GM23338 (cell line): ENCODE measurements around the gene RIIAD1. TPM values are rescaled to one million over a fixed set of nuclear protein-coding genes. Genes with fewer than 3 reads are reported as not detected.
A peak's percentile ranks its signal among the peaks of the same experiment; 100 is the strongest.

Source experiments
- ATAC-seq: fragments of 200-7000 bp; cut with Tn5 transposase; 3 replicates; pipeline ENCODE4 v1.9.1; 2020
- DNase-seq: peaks from one replicate; pipeline ENCODE4 v3.0.0-alpha.2; 2015; ENCODE audit warnings: low spot score
- H2AFZ ChIP-seq: fragments of 200-600 bp; sonication (generic); 2 replicates; pipeline ENCODE4 v1.8.0; 2016; ENCODE audit warnings: antibody characterized with exemption, mild to moderate bottlenecking, moderate library complexity
- H3F3A ChIP-seq: fragments of 200-600 bp; sonication (generic); replicated peaks from 2 replicates; pipeline ENCODE4 v1.8.0; 2017; ENCODE audit warnings: antibody characterized with exemption, mixed run types, low read depth
- H3K27ac ChIP-seq: fragments of 200-600 bp; sonication (generic); 2 replicates; pipeline ENCODE4 v1.6.1; 2016; ENCODE audit warnings: low read depth
- H3K27me3 ChIP-seq: fragments of 200-600 bp; sonication (generic); 2 replicates; pipeline ENCODE4 v1.8.0; 2016; ENCODE audit warnings: mild to moderate bottlenecking, mixed run types, moderate library complexity; ENCODE audit not compliant: insufficient read depth
- H3K36me3 ChIP-seq: fragments of 200-600 bp; sonication (generic); 2 replicates; pipeline ENCODE4 v1.8.0; 2016; ENCODE audit warnings: mild to moderate bottlenecking; ENCODE audit not compliant: insufficient read depth
- H3K4me1 ChIP-seq: fragments of 200-600 bp; sonication (generic); 2 replicates; pipeline ENCODE4 v1.8.0; 2016; ENCODE audit warnings: mild to moderate bottlenecking, moderate library complexity; ENCODE audit not compliant: insufficient read depth
- H3K4me2 ChIP-seq: fragments of 200-600 bp; sonication (generic); 2 replicates; pipeline ENCODE4 v1.7.1; 2017; ENCODE audit warnings: mixed run types
- H3K4me3 ChIP-seq: fragments of 200-600 bp; sonication (generic); 2 replicates; pipeline ENCODE4 v1.6.1; 2016; ENCODE audit warnings: mixed run types
- H3K79me2 ChIP-seq: fragments of 200-600 bp; sonication (generic); replicated peaks from 2 replicates; pipeline ENCODE4 v1.8.0; 2017; ENCODE audit warnings: mild to moderate bottlenecking; ENCODE audit not compliant: insufficient read depth
- H3K9me2 ChIP-seq: fragments of 200-600 bp; sonication (generic); 2 replicates; pipeline ENCODE4 v1.8.0; 2017; ENCODE audit not compliant: insufficient read depth
- H4K20me1 ChIP-seq: fragments of 200-600 bp; sonication (generic); replicated peaks from 2 replicates; pipeline ENCODE4 v1.8.0; 2017; ENCODE audit warnings: mild to moderate bottlenecking; ENCODE audit not compliant: insufficient read depth
- H3K27ac Mint-ChIP-seq: 2 replicates; pipeline ENCODE4 v1.8.0; 2020; ENCODE audit warnings: inconsistent platforms, mild to moderate bottlenecking, moderate library complexity, mixed read lengths
- H3K27me3 Mint-ChIP-seq: 3 replicates; pipeline ENCODE4 v1.8.0; 2022; ENCODE audit warnings: low read depth, mild to moderate bottlenecking, moderate library complexity, mixed read lengths, inconsistent platforms; ENCODE audit not compliant: insufficient read depth, poor library complexity
- H3K36me3 Mint-ChIP-seq: 3 replicates; pipeline ENCODE4 v1.8.0; 2021; ENCODE audit warnings: low read depth, mild to moderate bottlenecking, inconsistent platforms, moderate library complexity, mixed read lengths
- H3K4me1 Mint-ChIP-seq: 3 replicates; pipeline ENCODE4 v1.8.0; 2020; ENCODE audit warnings: mild to moderate bottlenecking, inconsistent platforms, mixed read lengths
- H3K4me3 Mint-ChIP-seq: 3 replicates; pipeline ENCODE4 v1.8.0; 2021; ENCODE audit warnings: moderate library complexity, mild to moderate bottlenecking, inconsistent platforms, mixed read lengths
- H3K9me3 Mint-ChIP-seq: 3 replicates; pipeline ENCODE4 v1.8.0; 2020; ENCODE audit warnings: moderate library complexity, mild to moderate bottlenecking, inconsistent platforms, mixed read lengths
- CREB1 ChIP-seq: fragments of 250-450 bp; sonication (Bioruptor Pico); IDR thresholded peaks from 2 replicates; pipeline ENCODE4 v1.5.0; 2020; ENCODE audit warnings: low read depth, mild to moderate bottlenecking, moderate library complexity
- CTCF ChIP-seq, 2 experiments: fragments of 200-600 bp in 1 of 2; sonication (generic) in 1 of 2; conservative IDR thresholded peaks; 2 replicates each; pipeline versions ENCODE4 v1.5.1 to v1.6.1; 2016 to 2017; ENCODE audit warnings: antibody characterized with exemption in 2 of 2, low read depth in 2 of 2, mild to moderate bottlenecking in 2 of 2, moderate library complexity in 1 of 2
- ETS1 ChIP-seq: IDR thresholded peaks from 2 replicates; pipeline ENCODE4 v1.6.1; 2016; ENCODE audit warnings: antibody characterized with exemption
- EZH2 ChIP-seq: fragments of 200-600 bp; sonication (generic); IDR thresholded peaks from one replicate; pipeline ENCODE4 v1.8.0; 2017; ENCODE audit warnings: antibody characterized with exemption, mild to moderate bottlenecking, low read depth; ENCODE audit not compliant: unreplicated experiment
- EZH2phosphoT487 ChIP-seq: fragments of 200-600 bp; sonication (generic); IDR thresholded peaks from one replicate; pipeline ENCODE4 v1.8.1; 2018; ENCODE audit warnings: antibody characterized with exemption; ENCODE audit not compliant: unreplicated experiment
- JUNB ChIP-seq: IDR thresholded peaks from one replicate; pipeline ENCODE4 v1.6.1; 2016; ENCODE audit warnings: antibody characterized with exemption; ENCODE audit not compliant: unreplicated experiment
- NANOG ChIP-seq: IDR thresholded peaks from 2 replicates; pipeline ENCODE4 v1.6.1; 2016; ENCODE audit warnings: antibody characterized with exemption, borderline replicate concordance
- REST ChIP-seq: IDR thresholded peaks from one replicate; pipeline ENCODE4 v1.6.1; 2018; ENCODE audit warnings: antibody characterized with exemption; ENCODE audit not compliant: unreplicated experiment
- ZNF114 ChIP-seq: fragments of 250-450 bp; sonication (Bioruptor Pico); IDR thresholded peaks from 2 replicates; pipeline ENCODE4 v1.5.0; 2020; ENCODE audit warnings: mild to moderate bottlenecking, moderate library complexity
- polyA plus RNA-seq: library from polyadenylated mRNA; unstranded; fragments of >200 nt; fragmentation: Nextera tagmentation; extraction: Ambion mirVana; gene quantifications from 2 replicates; pipeline ENCODE4 v1.2.1, GENCODE V29; 2016
- total RNA-seq: library from RNA; depleted of rRNA; stranded (reverse); fragments of >200 nt; shearing (Covaris generic); gene quantifications from 2 replicates; pipeline ENCODE4 v1.2.3, GENCODE V29; 2014

RIIAD1 gene
- total and polyA plus RNA-seq, 2 experiments from 2014 or later, result not detected

DNA sequence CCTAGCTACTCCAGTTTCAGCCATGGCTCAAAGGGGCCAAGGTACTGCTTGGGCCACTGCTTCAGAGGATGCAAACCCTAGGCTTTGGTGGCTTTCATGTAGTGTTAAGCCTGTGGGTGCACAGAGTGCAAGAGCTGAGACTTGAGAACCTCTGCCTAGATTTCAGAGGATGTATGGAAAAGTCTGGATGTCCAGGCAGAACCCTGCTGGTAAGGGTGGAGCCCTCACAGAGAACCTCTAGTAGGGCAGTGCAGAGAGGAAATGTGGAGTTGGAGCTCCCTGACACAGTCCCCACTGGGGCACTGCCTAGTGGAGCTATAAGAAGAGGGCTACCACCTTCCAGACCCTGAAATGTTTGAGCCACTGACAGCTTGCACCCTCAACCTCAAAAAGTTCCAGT lies 16.2 kb downstream of the RIIAD1 start:
- peaks cover 5% of the 10 kb centered on the region; the same call in 1 of the 2 replicates for H3K36me3 ChIP-seq
- Mint-ChIP-seq H3K27ac (no peak overlapping the region), H3K9me3 (peaks cover 31% of the 10 kb centered on the region), H3K4me1 (peaks cover 9% of the 10 kb centered on the region; the same call in 2 of the 3 replicates), H3K27me3 (peaks cover 12% of the 10 kb centered on the region), H3K36me3 (peaks cover 15% of the 10 kb centered on the region), H3K4me3 (no peak overlapping the region)
- no peaks in the 10 kb centered on the region for H3K27me3 ChIP-seq
- no peak overlapping the region for H3K4me2 ChIP-seq
- no peaks in the 10 kb centered on the region for H3K4me1 ChIP-seq
- H4K20me1 ChIP-seq, result no peaks in the 10 kb centered on the region
- no peak for ATAC-seq
- no peaks in the 10 kb centered on the region for H3F3A ChIP-seq
- H3K79me2 ChIP-seq, result no peaks in the 10 kb centered on the region
- H3K9me2 ChIP-seq, result no peaks in the 10 kb centered on the region
- no peak for DNase-seq
- no peak overlapping the region for H3K27ac ChIP-seq
- no peak for TF ChIP-seq EZH2phosphoT487
- no peak for TF ChIP-seq EZH2
- no peak for TF ChIP-seq CREB1 (CRISPR knock-in tag)
- TF ChIP-seq NANOG, result no peak
- no peak for TF ChIP-seq JUNB
- H2AFZ ChIP-seq, result no peak overlapping the region
- H3K4me3 ChIP-seq, result no peak overlapping the region

DNA sequence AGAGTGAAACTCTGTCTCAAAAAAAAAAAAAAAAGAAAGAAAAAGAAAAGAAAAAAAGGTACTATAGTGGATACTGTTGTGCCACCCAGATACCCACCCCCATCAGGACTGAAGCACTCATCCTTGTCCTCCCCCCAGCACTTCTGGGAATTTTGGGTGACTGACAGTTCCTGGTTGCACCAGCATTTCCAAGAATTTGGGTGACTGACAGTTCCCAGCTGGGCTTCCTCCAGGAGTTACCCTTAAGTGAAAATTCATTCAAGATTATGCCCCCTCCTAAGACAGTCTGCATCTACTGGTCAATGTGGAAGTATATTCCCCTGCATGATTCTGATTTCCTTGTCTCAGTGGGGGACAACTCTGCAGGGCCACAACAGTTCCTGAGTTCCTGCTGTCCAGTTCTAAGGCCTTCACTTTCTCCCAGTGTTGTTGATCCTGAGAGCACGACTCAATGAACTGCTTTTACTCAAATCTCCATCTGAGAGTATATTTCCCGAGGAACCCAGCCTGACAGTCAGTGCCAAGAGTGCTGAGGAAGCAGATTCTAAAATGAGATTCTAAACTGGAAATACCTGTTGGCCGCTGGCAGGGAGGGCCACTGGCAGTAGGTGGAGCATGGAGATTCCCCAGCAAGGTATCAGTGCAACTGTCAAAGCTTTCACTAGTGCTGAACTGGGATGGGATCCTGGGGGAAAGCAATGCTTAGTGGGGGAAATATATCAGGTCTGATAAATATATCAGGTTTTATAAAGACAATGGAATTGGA lies 18.5 kb downstream of the RIIAD1 start:
- H3K27ac Mint-ChIP-seq, result no peak overlapping the region
- ATAC-seq (peak; percentile 24; the same call in 1 of the 3 replicates), DNase-seq (peak; percentile 34)
- Histone ChIP-seq H3K27ac (no peak overlapping the region), H3K4me3 (no peak overlapping the region), H3K36me3 (peaks cover 5% of the 10 kb centered on the region; the same call in 1 of the 2 replicates), H4K20me1 (no peaks in the 10 kb centered on the region), H3K9me2 (no peaks in the 10 kb centered on the region), H3K27me3 (no peaks in the 10 kb centered on the region), H3K4me1 (no peaks in the 10 kb centered on the region), H3K79me2 (no peaks in the 10 kb centered on the region), H3F3A (no peaks in the 10 kb centered on the region), H2AFZ (no peak overlapping the region), H3K4me2 (no peak overlapping the region)
- peaks cover 12% of the 10 kb centered on the region for H3K27me3 Mint-ChIP-seq
- TF ChIP-seq CTCF (conservative IDR thresholded peaks at IDR 0.05; ENCODE audit: low read depth in 2 of 2), result peak in 1 of 2 experiments; percentile 13; a peak in 1 of 4 replicates
- TF ChIP-seq ZNF114 (CRISPR knock-in tag), result no peak
- no peak for TF ChIP-seq NANOG
- H3K9me3 Mint-ChIP-seq, result peaks cover 31% of the 10 kb centered on the region
- peaks cover 15% of the 10 kb centered on the region for H3K36me3 Mint-ChIP-seq
- no peak overlapping the region for H3K4me3 Mint-ChIP-seq
- peaks cover 9% of the 10 kb centered on the region; the same call in 2 of the 3 replicates for H3K4me1 Mint-ChIP-seq

DNA sequence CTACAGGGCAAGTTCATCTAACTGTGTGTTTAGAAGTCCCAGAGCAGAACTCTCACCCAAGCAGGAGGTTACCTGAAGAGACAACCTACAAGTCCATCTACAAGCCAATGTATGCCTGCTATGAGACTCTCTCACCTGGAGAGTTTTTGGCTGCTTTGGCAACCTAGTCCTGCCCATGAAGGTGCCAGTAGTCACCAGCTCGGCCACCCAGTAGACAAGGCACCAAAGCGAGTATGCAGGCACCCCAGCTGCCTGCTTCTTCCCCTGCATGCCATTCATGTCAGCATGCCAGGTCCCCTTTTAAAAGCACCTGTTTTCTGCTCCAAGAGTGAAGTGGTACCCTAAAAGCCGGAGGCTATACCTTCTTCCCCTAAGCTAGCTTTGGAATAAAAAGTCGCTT lies 20.2 kb downstream of the RIIAD1 start:
- no peaks in the 10 kb centered on the region for H3K79me2 ChIP-seq
- H3K27me3 ChIP-seq, result no peaks in the 10 kb centered on the region
- no peaks in the 10 kb centered on the region for H4K20me1 ChIP-seq
- no peak overlapping the region for H3K4me3 ChIP-seq
- H3K9me2 ChIP-seq, result no peaks in the 10 kb centered on the region
- Mint-ChIP-seq H3K9me3 (peaks cover 30% of the 10 kb centered on the region), H3K4me1 (peaks cover 9% of the 10 kb centered on the region; the same call in 2 of the 3 replicates), H3K27ac (no peak overlapping the region), H3K4me3 (no peak overlapping the region), H3K27me3 (peaks cover 9% of the 10 kb centered on the region), H3K36me3 (peaks cover 15% of the 10 kb centered on the region)
- H2AFZ ChIP-seq, result no peak overlapping the region
- no peak overlapping the region for H3K4me2 ChIP-seq
- no peaks in the 10 kb centered on the region for H3K4me1 ChIP-seq
- H3F3A ChIP-seq, result no peaks in the 10 kb centered on the region
- no peak for ATAC-seq
- H3K27ac ChIP-seq, result no peak overlapping the region
- peaks cover 5% of the 10 kb centered on the region; the same call in 1 of the 2 replicates for H3K36me3 ChIP-seq
- no peak for DNase-seq
- TF ChIP-seq REST (no peak), CTCF (conservative IDR thresholded peaks at IDR 0.05; ENCODE audit: low read depth in 2 of 2) (no peak), ETS1 (no peak), ZNF114 (CRISPR knock-in tag) (no peak), JUNB (no peak)
